Activated B cell treated with CpG ODN at 0.5 μM for 24 hours (primary cell): ENCODE measurements around the gene GRIN3B. TPM values are rescaled to one million over a fixed set of nuclear protein-coding genes. Genes with fewer than 3 reads are reported as not detected.
A peak's percentile ranks its signal among the peaks of the same experiment; 100 is the strongest.

Experiments used
- ATAC-seq: fragments of 200-7000 bp; cut with Tn5 transposase; one replicate; pipeline ENCODE4 v1.10.0; 2021; ENCODE audit warnings: low read depth, mild to moderate bottlenecking, moderate library complexity
- CTCF ChIA-PET: fragments of 350-600 bp; sonication (Branson Sonifier 250); formaldehyde crosslinking; loops from one replicate; lab custom pipeline; 2021; ENCODE audit warnings: antibody characterized with exemption; lab: Charles Lee
- POLR2A ChIA-PET: fragments of 350-600 bp; sonication (Branson Sonifier 250); formaldehyde crosslinking; loops from one replicate; lab custom pipeline; 2021; ENCODE audit warnings: antibody characterized with exemption; lab: Charles Lee
- DNase-seq: peaks from one replicate; pipeline ENCODE4 v3.0.0; 2022
- H3K27ac Mint-ChIP-seq: one replicate; pipeline ENCODE4 v1.8.0; 2020; ENCODE audit warnings: mixed read lengths
- H3K27me3 Mint-ChIP-seq: one replicate; pipeline ENCODE4 v1.8.0; 2021; ENCODE audit warnings: mixed read lengths
- H3K36me3 Mint-ChIP-seq: one replicate; pipeline ENCODE4 v1.8.0; 2021; ENCODE audit warnings: low read depth, mixed read lengths
- H3K4me1 Mint-ChIP-seq: one replicate; pipeline ENCODE4 v1.8.0; 2021; ENCODE audit warnings: mixed read lengths
- H3K4me3 Mint-ChIP-seq: one replicate; pipeline ENCODE4 v1.8.0; 2020; ENCODE audit warnings: mild to moderate bottlenecking, mixed read lengths
- H3K9me3 Mint-ChIP-seq: one replicate; pipeline ENCODE4 v1.8.0; 2020; ENCODE audit warnings: mixed read lengths
- CTCF ChIP-seq: fragments of 200-600 bp; IDR thresholded peaks from one replicate; pipeline ENCODE4 v1.8.0; 2022; ENCODE audit warnings: antibody characterized with exemption, mild to moderate bottlenecking
- intact Hi-C: fragments of 100-400 bp; cut with micrococcal nuclease; formaldehyde crosslinking; loops from one replicate; pipeline ENCODE4 v1.15.1; 2024
- total RNA-seq: library from RNA; stranded (reverse); gene quantifications from 2 replicates; pipeline ENCODE4 v1.2.3, GENCODE V29; 2022

Gene GRIN3B
- total RNA-seq, 1 donor from 2014 or later, result 0.11 TPM

GRCh38 chr19:1041272-1041834 is 41.1 kb downstream of the GRIN3B start:
- no peak for DNase-seq

GRCh38 chr19:1041835-1042685 is 41.8 kb downstream of the GRIN3B start:
- Mint-ChIP-seq H3K4me1 (peaks cover 47% of the 10 kb centered on the region), H3K4me3 (peak overlapping the region; percentile 98), H3K27me3 (no peaks in the 10 kb centered on the region), H3K36me3 (peaks cover 42% of the 10 kb centered on the region), H3K27ac (no peak overlapping the region), H3K9me3 (no peaks in the 10 kb centered on the region)
- POLR2A ChIA-PET, result interaction anchor here (0.5 to 9.9 kb wide), 9 partner anchors 14 to 1238 kb away, joined by 3 to 365 read pairs (median 9); partner anchors contain the start of genes ARHGAP45, CNN2, RNU6-2 and TMEM259
- DNase-seq, result no peak
- intact Hi-C loops, result loop anchor here (1.0 to 2.0 kb wide), 3 partner anchors 15 to 21 kb away; partner anchors contain the start of genes CNN2, RNU6-2 and TMEM259
- no peak for ATAC-seq
- no peak for TF ChIP-seq CTCF
- CTCF ChIA-PET, result no interaction called here

More at GRCh38 chr19:1041272-1041834, 41.1 kb downstream of the GRIN3B start:
- no peak for TF ChIP-seq CTCF
- CTCF ChIA-PET, result no interaction called here
- Mint-ChIP-seq H3K27ac (peak overlapping the region; percentile 96), H3K27me3 (no peaks in the 10 kb centered on the region), H3K9me3 (no peaks in the 10 kb centered on the region), H3K36me3 (peaks cover 48% of the 10 kb centered on the region), H3K4me1 (peaks cover 53% of the 10 kb centered on the region), H3K4me3 (peak overlapping the region; percentile 98)
- POLR2A ChIA-PET, result interaction anchor here (0.6 to 9.9 kb wide), 15 partner anchors 9 to 325 kb away, joined by 3 to 365 read pairs (median 6); partner anchors contain the start of genes ARHGAP45, CIRBP, CNN2 and GPX4
- ATAC-seq, result no peak
- intact Hi-C loops, result loop anchor here (1.0 to 2.0 kb wide), 3 partner anchors 15 to 20 kb away; partner anchors contain the start of genes CNN2, RNU6-2 and TMEM259

GRCh38 chr19:1042689-1043511 is 42.7 kb downstream of the GRIN3B start:
- POLR2A ChIA-PET, result interaction anchor here (1.2 to 9.9 kb wide), 3 partner anchors 17 to 32 kb away, joined by 9 to 365 read pairs (median 140); partner anchors contain the start of genes ARHGAP45, CNN2, RNU6-2 and TMEM259
- Mint-ChIP-seq H3K4me1 (peaks cover 40% of the 10 kb centered on the region), H3K36me3 (peaks cover 37% of the 10 kb centered on the region), H3K4me3 (no peak overlapping the region), H3K27ac (no peak overlapping the region), H3K27me3 (no peaks in the 10 kb centered on the region), H3K9me3 (no peaks in the 10 kb centered on the region)
- intact Hi-C loops, result no loop called here
- ATAC-seq, result no peak
- CTCF ChIA-PET, result no interaction called here
- TF ChIP-seq CTCF, result no peak
- no peak for DNase-seq

GRCh38 chr19:1045247-1045603 is 45.0 kb downstream of the GRIN3B start:
- ATAC-seq (peak; percentile 43), DNase-seq (peak; percentile 45)
- Mint-ChIP-seq H3K4me1 (peaks cover 18% of the 10 kb centered on the region), H3K36me3 (peaks cover 34% of the 10 kb centered on the region), H3K4me3 (no peak overlapping the region), H3K27ac (no peak overlapping the region), H3K27me3 (no peaks in the 10 kb centered on the region), H3K9me3 (no peaks in the 10 kb centered on the region)
- CTCF ChIA-PET, result no interaction called here
- TF ChIP-seq CTCF, result no peak
- POLR2A ChIA-PET, result interaction anchor here (0.6 kb wide), 1 partner anchor 32 kb away, joined by 8 read pairs; no protein-coding TSS in a partner anchor
- intact Hi-C loops, result no loop called here
